PC-3 (cell line): ENCODE measurements around the gene MMP11.

Source experiments
- CTCF ChIP-seq: fragments of 300-600 bp; sonication (generic); conservative IDR thresholded peaks from 2 replicates; pipeline ENCODE4 v1.5.1; 2017; ENCODE audit warnings: antibody characterized with exemption, low read depth, mild to moderate bottlenecking, low read length
- EZH2phosphoT487 ChIP-seq: fragments of 300-600 bp; sonication (generic); IDR thresholded peaks from 2 replicates; pipeline ENCODE4 v1.6.1; 2018; ENCODE audit warnings: mild to moderate bottlenecking, antibody characterized with exemption, low read length, borderline replicate concordance

- no peak for TF ChIP-seq EZH2phosphoT487
- no peak for TF ChIP-seq CTCF
These were observed 18.3 kb upstream of the MMP11 start, which contains the start of gene VPREB3 for GRCh38 chr22:23754220-23754919.
